NCI-H2196 treated with DMSO at 0.1 percent for 48 hours (cell line): ENCODE measurements around the gene PLEKHG5.
A peak's percentile ranks its signal among the peaks of the same experiment; 100 is the strongest.
"Not testable (repeated sequence)": the region's sequence is repeated elsewhere in the genome, so short reads cannot be mapped to it uniquely, and the experiment has no call there.

Experiments
- DNase-seq: peaks from one replicate; lab custom pipeline; 2025; ENCODE audit not compliant: unreplicated experiment; lab: John Stamatoyannopoulos, UW

Gene PLEKHG5

DNA sequence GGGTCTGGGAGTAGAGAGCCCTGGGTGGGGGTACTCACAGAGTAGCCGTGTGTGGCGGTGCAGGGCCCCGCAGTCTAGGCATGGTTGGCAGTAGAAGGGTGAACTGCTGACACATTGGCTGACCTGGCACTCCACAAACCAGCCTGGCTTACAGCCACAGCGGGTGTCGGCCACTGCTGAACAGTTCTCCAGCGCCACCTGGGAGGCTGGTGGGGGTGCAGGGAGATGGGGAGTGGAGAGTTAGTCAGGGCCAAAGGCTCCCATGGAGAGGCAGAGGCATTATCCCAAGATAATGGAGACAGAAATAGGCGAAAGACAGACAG is 27.0 kb downstream of the PLEKHG5 start:
- DNase-seq: peak; percentile 63

DNA sequence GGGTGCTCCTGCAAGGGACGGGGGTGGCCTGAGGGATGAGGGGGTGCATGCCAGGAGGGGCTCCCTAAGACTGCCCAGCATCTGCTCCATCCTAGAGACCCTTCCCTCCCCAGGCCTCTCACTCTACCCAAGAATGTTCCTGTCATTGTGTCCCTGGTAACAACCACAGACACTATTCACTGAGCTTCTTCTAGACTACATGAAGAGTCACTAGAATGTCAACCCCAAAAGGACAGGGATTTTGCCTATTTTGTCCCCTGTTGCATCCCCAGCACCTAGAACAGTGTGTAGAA is 28.4 kb downstream of the PLEKHG5 start:
- no peak for DNase-seq

DNA sequence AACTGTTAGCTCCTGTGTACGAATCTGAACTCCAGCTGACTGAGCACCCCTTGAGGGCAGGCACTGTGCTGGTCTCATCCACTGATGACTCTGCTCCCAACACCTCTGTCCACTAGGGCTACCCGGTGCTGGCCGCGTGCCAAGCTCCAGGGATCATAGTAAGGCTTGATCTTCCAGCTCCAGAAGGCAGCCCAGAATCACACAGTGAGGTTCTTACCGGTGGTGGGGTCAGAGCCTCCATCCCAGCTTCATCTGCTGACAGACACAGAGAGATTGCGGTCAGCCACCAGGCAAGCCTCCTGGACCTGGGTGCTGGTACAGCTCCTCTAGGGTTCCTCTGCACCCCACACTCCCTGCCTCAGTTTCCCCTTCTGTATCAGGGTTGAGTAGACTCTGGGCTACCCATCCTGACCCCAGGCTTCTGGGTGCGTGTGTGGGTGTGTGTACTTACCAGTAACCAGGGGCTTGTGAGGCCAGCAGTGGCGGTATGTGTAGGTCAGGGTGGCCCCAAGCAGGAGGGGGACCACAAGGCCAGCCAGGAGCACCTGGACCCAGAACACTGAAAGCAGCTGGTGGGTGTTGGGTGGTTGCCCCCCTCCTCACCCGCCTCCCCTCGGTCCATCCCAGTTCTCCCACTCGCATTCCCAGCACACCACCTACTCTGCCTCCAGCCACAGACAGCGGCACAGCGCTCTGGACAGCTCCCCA is 28.9 kb downstream of the PLEKHG5 start:
- DNase-seq: no peak

DNA sequence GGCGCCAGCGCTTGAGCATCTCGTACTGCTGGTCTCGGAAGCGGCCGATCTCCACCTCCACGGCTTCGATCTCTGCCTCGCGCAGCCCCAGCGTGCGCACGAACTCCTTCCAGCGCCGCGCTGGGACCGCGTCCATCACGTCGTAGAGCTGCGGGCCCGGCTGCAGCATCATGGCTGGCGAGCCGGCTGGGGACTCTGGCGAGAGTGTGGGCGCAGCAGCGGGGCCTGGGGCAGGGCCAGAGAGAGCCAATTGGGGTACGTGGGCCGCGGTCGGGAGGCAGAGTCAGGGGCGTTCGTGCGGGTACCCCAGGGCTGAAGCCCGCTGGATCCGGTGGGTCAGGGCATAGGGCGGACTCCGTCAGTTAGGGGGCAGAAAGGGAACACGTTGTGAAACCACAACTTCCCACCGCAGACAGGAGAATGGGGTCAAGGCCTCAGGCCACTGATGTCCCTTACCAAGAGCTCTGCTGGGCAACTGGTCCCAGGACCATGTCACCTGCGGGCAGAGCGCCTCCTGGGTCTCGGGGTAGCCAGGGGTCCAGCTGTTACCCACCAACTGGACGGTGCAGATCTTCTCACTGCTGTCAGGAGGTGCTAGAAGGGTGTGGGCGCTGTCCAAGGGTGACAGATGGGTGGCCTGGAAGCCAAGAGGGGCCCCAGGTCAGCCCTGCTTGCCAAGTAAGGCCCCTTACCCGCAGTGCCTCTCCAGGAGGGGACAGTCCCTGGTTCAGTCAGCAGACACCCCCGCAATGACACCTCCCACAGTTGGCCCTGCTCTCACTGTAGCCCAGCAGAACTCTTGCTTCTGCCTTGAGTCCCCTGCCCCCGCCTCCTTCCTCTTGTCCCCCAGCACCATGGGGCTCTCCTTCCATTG is 29.7 kb downstream of the PLEKHG5 start:
- no peak for DNase-seq

DNA sequence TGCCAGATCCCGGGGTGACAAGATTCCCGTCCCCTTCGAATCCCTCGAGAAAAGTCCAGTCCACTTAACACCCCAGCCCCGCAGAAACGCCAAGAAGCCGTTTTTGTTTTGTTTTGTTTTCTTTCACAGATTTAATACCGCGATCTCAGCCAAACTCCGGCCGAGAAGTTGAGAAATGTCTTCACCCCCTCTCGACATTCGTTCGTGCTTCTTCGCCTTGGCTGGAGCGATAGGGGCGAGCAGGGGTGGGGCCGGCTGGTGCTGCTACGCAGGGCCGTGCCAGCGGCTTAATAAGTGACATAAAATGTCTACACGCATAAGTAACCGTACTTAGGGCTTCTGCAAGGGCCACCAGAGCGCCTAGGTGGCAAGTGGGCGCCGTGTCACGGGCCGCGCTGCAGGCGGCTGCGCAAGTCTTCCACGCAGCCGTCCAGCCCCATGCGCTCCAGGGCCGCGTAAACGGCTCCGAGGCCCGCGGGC is 30.4 kb downstream of the PLEKHG5 start:
- no peak for DNase-seq

DNA sequence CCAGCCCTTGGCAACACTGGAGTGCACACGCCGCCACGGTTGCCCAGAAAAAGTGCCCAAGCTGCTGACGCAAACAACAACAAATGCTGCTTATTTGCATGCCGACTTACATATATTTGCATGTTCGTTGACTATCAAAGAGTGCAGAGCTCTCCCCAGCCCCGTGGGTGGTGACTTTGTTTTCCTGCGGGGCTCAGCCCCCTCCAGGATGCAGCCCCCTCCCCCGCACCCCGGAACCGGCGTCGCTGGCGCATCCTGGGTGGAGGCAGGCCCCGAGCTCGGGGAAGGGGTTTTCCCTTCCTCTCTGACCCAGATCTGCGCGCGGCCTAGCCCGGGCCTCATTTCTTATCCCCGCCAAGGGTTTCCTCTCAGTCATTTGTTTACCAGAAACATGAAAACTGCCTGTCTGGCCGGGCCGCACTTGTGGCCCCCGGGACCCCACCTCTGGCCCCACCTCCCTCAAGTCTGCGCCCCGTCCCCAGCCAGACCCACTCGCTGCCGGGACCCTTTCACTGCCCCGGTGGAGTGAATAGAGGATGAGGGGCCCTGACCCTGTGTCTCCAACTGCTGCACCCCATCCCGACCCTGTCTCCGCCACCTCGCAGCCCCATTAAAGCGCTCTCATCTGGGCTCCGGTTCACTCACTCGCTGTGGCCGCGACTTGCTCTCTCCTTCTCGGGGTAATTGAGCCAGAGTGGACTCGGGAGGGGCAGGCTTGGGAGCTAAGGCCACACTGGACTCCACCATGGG is 31.0 kb downstream of the PLEKHG5 start:
- no peak for DNase-seq

DNA sequence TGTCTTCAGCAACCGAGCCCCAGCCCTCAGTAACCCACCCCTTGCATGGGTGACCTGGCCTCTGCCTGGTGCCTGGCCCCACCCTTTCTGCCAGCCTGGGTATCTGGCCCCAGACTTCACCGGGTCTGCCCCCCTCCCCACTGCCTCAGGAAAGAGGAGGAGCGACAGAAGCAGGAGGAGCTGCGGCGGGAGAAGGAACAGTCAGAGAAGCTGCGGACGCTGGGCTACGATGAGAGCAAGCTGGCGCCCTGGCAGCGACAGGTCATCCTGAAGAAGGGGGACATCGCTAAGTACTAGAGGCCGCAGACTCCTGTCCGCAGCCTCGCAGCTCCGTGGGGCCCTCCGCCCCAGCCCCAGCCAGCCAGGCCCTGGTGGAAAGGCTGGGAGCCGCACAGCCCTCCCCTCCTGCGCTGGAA is 31.6 kb downstream of the PLEKHG5 start:
- no peak for DNase-seq

DNA sequence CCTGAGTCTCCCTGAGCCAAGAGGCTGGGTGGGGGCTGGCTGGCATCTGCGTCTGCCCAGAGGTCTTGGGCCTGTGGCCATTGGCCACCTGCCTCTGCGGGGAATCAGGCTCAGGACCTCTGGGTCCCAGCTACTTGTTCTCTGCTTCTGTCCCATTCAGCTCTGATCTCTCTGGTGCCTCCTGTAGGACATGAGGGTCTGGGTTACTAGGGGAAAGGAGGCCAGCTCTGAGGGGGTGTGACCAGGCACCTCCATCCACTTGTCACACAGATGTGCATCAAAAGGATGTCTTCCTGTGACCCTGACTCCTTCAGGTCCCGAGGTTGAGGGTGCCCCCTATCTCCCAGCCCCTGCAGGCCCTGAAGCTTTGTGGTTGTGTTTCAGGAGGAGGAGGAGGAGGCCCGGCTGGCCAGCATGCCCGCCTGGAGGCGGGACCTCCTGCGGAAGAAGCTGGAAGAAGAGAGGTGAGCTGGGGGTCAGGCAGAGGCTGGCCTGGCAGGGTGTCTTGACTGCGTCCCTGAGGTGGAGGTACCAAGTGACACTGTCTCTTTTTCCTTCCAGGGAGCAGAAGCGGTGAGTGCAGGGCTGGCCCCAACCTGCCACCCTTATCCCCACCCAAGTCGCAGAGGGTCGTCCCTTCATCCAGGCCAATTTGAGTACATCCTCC is 34.5 kb downstream of the PLEKHG5 start:
- no peak for DNase-seq

DNA sequence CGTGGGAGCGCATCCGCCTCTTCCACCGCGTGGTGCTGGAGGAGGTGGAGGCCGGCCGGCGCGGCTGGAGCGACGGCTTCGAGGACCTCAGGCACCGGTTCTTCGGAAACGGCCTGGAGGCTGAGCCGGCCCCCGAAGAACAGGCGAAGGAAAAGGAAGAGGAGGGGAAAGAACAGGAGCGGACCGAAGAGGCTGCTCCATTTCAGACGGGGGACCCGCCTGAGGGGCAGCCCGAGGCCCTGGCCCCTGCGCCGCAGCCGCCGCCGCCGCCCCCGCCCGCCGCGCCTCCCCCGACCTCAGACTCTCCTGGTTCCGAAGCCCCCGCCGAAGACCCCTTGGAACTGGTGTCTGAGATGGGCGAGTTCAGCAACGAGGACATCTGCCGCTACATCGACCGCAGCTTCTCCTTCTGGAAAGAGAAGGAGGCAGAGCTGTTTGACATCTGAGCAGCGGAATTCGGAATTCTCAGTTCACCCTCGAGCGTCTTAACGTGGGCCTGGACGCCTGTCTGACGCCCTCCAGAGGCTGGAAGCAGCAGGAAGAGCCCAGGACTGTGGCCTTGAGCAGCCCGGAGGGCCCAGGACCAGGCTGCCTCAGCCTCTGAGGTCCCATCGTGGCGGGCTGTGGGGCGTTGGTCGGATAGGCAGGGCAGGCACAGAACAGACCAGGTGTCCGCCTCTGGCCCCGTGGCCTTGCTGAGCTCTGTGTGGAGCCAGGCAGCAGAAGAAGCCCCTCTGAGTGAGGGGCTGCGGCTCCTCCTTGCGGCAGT is 35.5 kb downstream of the PLEKHG5 start:
- DNase-seq: not testable (repeated sequence)

DNA sequence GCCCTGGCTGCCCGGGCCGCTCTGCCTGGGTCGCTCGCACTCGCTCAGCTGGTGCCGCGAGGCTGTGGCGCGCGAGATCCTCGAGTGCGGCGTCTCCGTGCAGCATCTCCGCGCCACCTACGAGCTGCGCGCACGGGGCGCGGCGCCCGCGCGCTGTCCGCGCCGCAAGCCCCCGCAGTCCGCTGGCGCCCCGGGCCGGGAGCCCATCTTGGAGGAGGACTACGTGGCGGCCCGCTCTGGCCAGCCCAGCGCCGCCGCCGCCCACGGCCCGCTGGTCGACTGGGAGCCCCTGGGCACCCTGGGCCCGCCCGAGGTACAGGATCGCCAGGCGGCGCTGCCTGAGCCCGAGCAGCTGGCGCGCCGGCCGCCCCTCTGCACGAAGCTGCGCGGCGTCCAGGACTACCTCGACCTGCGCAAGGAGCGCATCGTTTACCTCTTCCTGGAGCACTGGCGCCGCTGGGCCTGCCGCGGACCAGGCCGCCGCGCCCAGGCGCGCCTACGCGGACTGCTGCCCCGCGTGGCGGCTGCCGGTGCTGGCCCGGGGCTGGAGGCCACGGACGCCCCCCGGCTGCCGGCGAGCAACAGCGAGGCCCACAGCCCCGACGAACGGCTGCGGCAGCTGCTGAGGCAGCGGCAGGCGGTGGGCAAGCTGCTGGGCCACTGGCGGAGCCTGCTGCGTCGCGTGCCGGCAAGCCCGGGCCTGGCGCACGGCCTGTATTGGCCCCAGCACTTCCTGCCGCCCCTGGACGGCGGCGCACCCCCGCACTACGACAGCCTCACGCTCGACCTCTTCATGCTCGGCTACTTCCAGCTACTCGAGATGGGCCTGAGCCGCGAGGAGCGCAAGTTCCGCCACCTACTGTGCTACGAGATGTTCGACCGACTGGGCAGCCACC is 36.4 kb downstream of the PLEKHG5 start:
- DNase-seq: no peak

DNA sequence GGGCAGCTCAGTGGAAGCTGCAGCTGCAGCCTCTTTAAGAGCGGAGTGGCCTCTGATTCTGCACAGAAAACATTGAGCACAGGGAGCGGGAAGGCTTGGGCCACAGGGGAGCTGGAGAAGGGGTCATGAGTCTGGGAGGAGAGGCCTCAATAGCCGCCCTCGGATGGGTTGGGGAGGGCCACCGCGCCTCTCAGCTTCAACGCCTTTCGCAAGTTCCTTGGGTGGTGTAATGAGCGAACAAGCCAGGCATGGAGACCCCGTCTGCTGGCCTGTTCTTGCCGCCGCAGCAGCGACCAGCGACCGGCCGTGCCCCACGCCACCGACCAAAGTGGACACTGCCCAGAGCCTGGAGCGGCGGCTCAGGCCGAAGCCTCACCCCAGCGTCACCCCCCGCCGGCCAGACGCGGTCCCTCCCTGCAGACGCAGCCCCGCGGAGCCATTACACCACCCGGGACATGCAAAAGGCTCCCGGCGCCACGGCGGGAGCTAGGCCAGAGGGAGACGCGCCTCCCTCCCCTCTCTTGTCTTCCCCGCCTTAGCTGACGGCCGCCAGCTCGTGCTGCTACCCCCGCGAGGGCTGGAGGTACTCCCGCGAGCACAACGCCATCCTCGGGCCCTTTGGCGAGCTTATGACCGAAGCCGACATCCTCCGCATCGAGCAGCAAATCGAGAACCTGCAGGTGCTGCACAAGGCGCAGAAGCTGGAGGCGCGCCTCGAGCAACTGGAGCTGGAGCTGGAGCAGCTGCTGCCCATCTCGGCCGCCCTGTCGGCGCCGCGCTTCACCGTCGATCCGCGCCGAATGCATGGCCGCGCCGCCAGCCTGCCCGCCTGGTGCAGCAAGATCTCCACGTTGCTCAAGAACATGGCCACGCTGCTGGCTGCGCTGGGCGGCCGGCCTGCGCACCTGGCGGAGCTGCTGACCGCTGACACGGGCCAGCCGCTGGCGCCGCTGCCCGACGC is 37.3 kb downstream of the PLEKHG5 start:
- not testable (repeated sequence) for DNase-seq

DNA sequence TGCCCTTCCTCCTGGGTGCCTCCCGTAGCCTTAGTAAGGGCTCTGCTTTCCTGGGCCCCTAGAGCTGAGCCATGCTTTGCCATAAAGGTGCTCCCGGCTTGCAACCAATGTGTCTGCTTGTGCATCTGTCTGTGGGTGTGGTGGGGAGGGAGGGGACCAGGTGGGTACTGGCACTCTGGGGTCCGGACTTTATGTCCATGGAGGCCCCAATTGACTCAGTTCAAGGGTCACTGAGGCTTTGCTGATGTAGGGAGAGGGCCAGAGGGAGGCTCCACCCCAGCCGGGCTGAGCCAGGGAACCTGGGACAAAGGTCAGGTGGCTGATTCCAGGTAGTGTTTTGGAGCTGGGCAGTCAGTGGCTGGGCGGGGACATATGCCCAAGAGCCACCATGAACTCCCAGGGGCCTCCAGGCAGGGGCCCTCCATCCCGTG is 40.5 kb downstream of the PLEKHG5 start:
- DNase-seq: no peak

DNA sequence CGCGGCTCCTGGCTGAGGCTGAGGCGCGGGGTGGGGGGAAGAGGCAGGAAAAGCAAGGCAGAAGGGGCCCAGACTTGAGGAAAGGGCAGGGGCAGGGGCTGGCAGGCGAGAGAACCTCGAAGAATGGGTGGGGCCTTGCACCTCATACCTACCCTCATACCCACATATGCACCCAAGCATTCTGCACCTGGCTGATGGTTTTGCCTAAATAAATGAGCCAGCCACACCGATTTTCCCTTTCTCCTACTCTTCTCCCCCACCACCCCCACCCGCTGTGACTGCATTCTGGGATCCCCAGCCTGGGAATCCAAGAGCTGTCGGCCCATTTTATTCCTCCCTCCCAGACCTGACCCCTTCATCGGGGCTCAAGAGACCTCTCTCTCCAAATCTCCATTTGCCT is 41.0 kb downstream of the PLEKHG5 start:
- not testable (repeated sequence) for DNase-seq

DNA sequence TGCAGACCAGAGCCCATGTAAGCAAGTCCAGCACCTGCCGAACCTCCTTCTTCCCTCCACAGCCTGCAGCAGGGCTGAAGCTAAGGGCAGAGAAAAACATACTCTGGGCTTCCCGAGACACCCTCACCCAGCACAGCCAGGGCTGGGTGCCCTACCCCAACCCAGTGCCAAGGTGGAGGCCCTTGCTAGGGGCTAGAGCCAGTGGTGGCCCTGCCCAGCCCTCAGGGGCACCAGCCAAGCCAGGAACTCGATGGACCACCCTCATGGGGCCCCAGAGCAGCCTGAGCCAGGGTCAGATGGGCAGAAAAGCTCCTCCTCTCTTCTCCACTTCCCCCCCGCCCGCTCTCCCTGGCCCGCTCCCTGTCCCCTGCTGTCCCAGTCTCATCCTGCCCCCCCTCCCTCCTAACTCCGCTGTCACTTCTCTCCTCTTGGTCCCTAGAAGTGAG is 41.4 kb downstream of the PLEKHG5 start:
- no peak for DNase-seq

DNA sequence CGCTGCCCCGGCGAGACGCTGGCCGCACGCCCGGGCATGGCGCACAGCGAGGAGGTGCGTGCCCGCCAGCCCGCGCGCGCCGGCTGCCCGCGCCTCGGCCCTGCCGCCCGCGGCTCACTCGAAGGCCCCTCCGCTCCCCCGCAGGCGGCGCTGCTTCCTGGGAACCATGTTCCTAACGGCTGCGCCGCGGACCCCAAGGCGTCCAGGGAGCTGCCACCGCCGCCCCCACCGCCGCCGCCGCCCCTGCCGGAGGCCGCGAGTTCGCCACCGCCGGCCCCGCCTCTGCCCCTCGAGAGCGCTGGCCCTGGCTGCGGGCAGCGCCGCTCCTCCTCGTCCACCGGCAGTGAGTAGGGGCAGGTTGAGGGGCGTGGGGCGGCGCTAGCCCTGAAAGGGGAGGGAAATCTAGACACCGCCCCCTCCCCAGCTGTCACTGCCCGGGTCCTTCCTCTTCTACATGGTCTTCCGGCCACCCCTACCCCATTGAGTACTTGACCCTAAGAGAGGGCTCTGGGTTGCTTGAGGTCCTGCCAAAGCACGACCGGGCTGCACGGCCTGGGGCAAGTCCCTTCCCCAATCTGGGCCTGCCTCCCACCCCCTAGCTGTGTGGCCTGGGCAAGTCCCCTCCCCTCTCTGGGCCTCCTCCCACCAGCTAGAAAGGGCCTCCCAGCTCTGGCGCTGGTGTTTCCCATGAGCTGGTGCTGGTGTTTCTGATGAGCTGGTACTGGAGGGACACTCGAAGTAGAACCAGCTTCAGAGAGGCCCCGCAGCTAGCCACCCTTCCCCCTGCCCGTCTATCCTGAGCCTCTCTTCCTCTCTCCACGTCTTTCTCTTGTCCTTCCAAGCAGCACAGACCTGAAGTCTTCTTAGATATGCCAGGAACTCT is 42.5 kb downstream of the PLEKHG5 start:
- DNase-seq: peak; percentile 51

DNA sequence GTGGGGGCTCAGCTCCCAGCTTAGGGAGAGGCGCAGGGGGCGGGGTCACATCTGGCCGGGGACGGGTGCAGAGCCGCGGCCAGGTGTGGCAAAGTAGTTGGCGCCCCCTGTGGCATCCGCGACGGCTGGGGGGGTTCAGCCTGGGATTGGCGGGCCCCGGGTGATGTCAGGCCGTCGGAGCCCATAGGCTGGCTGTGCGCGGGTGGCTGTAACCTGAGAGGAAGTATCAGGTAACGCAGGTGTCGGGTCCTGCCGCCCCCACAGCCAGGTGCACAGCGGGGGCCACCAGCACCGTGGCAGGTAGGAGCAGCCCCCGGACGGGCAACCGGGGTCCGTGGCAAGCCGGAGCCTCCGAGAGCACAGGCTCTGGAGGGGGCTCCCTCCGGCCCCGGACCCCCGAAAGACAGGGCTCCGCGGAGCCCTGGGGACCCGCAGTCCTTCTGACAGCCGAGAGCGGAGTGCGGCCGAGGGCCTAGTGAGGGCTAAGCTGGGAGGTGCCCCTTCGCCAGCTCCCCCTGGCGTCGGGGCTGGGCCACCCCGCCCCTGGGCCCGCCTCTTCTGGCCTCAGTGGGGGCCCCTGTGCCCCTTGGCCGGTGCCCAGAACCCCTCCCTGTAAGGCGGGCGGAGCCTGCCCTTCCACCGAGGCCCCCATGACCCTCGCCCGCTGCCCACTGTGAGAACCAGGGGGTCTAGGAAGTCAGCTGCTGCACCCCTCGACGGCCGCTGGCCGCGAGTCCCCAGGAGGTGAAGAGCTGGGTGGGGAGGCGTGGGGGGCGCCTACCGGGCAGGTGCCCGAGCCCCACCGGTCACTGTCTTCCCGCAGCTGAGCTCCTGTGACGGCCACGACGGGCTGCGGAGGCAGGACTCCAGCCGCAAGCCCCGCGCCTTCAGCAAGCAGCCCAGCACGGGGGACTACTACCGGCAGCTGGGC is 43.4 kb downstream of the PLEKHG5 start:
- peak; percentile 61 for DNase-seq
